ENCODE results near the gene UNC5C.

The UNC5C gene

DNA sequence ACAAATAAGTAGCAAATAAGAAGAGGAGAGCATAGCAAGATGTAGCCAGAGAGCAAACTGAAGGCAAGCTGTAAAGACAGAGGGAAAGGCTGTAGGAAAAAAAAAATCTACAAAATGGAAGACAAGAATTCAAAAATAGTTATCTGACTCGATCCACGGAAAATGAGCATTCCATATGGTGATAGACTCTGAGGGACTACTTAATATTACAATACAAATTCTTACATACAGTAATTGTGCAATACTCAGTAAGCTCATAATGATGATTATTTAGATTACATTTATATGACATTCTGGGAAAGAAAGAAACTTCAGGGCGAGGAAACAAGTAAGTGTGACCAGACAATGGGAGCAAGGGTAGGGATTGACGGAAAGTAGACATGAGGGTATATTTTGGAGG, 102.6 kb downstream of the UNC5C start:
- DNase-seq, result no peak

DNA sequence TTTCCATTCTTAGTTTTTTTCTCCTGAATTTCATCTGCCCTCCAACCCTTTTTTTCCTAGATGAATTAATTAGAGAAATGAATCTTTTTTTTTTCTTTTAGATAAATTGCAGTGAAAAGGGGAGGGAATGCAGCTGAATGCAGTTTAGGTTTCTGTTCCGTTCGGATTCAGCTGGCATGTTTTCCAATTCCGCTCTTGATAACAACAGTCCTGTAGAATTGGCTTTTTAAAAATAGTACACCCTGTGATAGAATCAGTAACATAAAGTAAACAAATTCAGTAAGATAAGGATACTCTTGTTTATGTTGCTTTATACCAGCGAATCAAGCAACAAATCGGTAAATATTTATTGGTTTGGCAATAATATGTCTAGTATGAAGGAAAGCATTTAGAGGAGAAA, 103.5 kb downstream of the UNC5C start:
- DNase-seq, result no peak

GRCh38 chr4:95444812-95445211, 104.0 kb downstream of the UNC5C start:
- DNase-seq, result no peak

DNA sequence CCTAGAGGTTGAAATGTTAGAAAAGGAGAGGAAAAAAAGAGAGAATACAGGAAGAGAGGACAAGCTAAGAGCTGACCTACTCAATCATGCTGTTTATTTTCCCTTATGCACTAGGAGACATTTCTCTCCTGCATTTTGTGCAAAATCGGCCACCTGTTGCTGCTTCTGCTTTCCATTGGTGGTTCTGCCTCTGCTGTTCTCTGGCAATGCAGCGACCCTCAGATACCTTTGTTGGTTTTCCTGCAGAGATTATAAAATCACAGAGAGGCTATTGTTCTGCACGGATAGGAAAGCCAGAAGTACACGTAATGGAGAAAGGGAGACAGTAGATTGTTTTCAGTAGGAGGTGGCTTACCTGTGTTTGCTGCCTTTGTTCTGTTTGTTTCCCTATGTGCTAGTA, 108.9 kb downstream of the UNC5C start:
- DNase-seq, result no peak

DNA sequence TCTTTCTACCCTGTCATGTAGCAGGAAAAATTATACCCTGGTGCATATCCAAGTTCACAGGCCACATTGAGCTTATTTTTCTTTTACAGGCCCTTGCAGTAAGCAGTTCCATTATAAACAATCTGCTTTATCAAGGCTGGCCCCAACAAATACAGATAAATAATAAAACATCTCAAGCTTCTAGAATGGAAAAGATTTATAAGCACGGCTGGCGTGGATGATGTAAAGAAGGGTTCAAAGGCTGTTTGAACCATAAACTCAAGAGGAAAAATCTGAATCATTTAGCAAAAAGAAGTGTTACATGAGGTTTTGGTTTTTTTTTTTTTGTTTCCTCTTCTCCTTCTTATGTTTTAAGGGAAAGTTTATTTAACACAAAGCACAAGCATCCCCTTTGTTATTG, 109.7 kb downstream of the UNC5C start:
- no peak for DNase-seq

DNA sequence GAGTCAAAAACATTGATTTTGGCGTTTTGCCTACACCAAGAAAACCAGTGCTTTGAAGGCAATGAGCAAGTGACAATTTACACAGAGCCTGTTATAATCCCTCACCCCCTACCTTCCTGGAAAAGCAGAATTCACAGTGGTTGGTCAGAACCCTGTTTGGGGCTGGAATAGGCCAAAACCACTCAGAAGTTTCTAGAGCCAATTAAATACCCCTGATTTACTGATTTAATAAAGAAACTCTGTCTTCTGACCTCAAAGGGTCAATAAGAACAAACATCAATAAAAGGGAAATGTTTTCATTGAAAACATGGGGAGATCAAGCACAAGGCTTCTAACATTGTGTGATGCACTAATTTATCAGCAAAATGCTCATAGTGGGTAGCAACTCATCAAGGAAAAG, 116.3 kb downstream of the UNC5C start:
- DNase-seq, result no peak

- DNase-seq, result no peak
Observed at GRCh38 chr4:95431678-95432077, 117.1 kb downstream of the UNC5C start.

GRCh38 chr4:95429416-95429815, 119.4 kb downstream of the UNC5C start:
- DNase-seq, result no peak

DNA sequence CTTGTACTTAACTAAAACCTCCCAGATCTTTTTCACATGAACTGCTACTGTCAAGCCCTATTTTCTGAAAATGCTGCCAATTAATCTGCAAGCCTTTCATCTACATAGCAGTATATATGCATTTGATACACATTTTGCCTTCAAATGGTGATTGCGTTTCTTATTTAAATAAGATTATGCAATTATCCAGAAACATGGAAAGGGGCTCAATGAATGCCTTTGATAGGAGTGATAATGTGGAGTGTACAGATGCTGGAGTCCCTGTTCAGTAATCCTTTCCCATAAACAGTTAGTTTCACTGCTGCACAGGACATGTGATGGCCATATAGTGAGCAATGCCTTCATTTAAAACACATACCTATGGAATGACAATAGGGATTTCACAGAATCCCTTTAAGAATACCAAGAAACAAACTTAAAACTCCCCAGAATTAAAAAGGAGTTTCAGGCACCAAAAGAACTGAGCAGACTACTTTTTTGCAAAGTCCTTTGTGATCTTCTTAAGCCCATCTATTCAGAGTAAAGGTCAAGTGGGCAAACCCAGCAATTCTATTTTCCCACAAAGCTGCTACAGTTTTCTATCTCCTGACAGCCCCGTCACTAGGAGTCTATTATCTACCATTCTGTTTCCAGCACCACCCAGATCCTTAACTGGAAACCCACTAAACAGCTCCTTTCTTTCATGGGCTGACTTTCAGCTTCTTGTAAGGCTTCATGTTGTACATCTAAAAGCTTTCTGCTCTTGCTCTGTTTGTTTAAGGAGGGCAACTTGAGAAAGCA, 120.3 kb downstream of the UNC5C start:
- no peak for DNase-seq

GRCh38 chr4:95426455-95426854, 122.3 kb downstream of the UNC5C start:
- no peak for DNase-seq

DNA sequence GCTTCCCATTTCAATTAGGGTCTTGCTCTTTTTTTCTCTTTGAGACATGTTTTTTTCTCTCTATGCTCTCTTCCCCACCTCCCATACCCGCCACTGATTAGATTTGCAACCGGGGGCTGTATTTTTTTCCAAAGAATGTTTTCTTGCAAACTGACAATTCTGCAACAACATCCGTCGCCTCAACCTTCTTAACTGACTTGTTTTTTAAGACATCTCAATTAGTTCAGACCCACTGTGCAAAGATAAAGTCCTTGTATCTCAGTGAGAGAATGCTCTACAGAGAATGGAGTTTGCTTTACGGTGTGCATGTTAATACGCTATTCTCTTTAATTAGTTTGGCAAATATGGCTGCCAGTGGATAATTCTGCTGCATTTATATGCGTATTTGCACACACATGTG, 126.3 kb downstream of the UNC5C start:
- DNase-seq, result no peak

DNA sequence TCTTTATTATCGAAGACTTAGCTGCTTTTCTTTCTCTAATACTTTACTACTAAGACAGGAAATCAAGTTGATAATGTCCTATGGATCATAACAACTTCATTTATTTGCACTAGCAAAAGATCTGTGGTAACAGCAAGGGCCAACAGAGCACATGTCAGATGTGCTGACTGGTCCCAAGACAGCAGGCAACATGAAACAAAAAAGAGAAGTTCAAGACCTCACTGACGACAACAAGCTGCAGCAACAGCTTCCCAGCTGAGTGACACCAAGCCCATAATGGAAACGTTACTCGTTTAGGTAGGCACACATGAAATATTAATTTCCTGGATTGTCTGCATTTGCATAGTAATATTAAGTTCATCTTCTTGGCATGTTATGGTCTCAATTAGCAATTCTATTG, 126.9 kb downstream of the UNC5C start:
- no peak for DNase-seq

DNA sequence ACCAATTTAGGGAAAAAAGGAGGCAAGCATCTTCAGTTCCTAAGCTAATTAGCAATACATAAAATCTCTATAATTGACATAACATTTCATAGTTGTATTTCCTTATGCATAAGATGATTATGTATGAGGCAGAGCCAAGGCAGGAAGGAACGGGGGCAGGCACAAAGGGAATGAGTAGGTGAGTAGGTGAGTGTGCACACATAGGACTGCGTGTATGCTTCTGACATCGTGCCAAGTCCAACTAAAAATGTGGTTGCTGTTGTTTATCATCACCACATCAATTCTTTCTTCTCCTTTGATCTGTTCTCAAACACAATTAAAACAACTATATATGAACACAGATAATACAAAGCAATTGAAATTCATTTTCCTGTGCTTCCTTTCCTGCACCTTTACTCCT, 131.2 kb downstream of the UNC5C start:
- DNase-seq, result no peak

DNA sequence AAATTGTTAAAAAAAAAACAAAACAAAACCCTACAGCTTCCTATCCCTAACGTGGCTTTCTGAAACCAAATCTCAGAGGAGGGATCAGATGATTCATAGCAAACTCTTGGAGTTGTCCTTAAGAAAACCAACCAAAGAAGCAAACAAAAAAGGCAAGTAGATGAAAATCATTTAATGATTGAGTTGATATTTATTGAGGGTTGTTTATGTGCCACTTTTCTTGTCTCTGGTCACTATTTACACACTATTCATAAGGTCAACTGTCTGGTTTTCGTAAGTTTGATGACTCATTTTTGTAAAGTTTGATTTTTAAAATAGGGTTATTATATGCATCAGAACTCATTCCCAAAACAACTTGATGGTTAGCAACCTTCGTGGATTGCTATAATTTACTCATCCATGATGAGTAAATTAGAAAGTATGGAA, 133.4 kb downstream of the UNC5C start:
- DNase-seq, result no peak

DNA sequence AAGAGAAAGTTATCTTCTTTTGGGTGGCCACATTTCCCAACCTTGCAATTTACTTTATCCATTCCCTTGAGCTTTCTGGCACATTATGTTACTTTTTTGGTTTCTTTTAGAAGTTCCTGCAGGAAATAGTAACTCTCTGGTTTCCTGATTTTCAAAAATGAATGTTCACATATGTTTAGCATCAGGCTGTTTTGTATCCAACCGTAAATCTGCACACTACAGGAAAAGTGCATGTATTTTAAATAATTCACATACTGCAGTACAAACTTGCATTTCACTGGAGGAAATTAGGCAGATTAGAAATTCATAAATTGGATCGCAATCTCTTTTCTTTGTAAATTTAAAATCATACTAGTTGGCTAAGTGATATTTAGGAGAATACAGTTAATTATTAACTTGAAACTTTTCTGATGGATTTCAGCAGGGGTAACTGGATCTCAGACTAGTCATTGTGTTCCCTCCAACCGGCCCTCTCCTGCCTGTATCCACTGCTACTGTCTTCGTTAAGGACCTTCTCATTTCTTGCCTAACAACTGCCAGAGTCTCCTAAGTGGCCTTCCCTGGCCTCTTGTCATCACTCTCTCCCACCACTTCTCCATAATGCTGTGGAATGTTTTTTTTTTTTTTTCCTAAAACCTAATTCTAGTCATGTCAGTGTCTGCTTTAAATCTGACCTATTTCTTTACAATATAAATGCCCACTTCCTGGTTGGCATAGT, 137.2 kb downstream of the UNC5C start:
- DNase-seq, result no peak

- no peak for DNase-seq
Observed at GRCh38 chr4:95410387-95410977, 138.3 kb downstream of the UNC5C start.

DNA sequence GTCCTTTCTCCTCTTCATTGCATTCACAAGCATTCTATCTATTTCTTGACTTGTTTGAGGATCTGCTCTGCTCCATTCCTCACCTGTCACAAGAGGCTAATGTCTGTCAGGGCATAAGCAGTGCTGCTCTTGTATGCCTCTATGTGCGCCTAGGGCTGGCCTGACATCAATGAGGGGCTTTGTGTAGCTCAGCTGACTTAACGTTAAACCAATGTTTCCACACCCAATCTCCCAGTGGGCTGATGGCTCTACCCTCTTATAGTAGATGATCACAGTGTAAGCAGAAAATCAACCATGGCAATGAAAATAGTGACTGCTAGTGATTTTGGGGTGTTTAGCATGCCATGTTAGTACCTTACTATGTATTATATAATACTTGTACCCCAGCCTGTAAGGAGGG, 139.0 kb downstream of the UNC5C start:
- no peak for DNase-seq

GRCh38 chr4:95409127-95409526, 139.6 kb downstream of the UNC5C start:
- DNase-seq, result no peak

DNA sequence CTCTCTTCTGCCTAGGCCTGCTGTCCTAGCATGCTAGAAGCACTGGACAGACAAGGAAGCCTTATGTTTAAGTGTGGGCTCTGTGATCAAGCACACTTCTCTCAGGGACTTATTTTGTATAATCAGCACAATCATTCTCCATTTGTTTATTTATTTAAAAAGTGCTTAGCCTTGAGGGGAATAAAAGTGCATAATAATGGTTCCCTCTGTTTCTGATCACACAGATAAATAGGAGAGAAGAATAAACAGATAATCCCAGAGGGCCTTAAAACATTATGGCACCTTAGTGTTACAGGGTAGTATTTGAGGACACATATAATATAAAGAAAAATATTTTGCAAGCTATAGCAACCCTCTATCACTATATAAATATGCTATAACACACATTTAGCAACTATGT, 146.5 kb downstream of the UNC5C start:
- DNase-seq, result no peak

DNA sequence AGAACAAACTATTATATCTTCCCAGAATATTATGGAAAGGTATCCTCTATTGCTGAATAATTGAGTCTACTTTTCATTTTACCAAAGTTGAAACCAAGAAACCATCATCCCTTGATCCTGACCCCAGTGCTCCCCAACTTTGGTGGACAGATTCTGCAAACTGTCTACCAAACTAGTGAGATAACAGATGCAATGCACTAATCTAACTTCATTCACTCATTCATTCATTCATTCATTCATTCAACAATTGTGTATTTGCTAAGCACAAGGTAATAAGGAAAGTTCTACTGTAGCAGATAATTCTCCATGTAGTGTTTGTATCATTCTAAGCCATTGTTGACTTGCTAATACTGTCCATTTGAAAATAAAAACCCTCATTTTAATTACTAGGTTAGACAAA, 150.6 kb downstream of the UNC5C start:
- DNase-seq, result no peak

GRCh38 chr4:95394752-95395306, 153.9 kb downstream of the UNC5C start:
- DNase-seq, result no peak

GRCh38 chr4:95393821-95394220, 155.0 kb downstream of the UNC5C start:
- no peak for DNase-seq

GRCh38 chr4:95388911-95389310, 159.9 kb downstream of the UNC5C start:
- DNase-seq, result no peak

DNA sequence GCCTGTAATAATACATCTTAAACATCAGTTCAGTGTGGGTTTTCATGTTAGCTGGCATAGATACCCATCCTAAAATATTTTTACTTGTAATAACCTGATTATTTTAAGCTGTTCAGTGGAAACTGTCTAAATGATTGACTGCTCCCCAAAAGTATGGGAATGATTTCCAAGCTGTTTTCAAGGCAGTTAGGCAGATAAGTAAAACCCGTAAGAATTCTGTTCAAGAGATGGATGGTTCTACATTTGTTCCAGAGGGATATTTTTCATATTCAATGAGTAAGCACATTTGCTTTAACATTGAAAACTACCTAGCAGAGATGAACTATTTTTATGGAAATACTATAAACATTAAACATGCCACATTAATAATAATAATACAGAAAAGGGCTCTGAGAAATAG, 161.1 kb downstream of the UNC5C start:
- no peak for DNase-seq

All from activated CD4-positive, alpha-beta T cell treated with anti-CD3 and anti-CD28 coated beads for 4 hours (primary cell).